ENCODE measurements around the gene ZNF423.

The ZNF423 gene

GRCh38 chr16:49575346-49576172 lies 280.4 kb downstream of the ZNF423 start:
- no peak overlapping the region for H2BK5ac ChIP-seq (ENCODE audit: low read depth, low read length, poor library complexity, severe bottlenecking)
- no peak overlapping the region for H2AFZ ChIP-seq (ENCODE audit: low read depth, low read length)
- no peak for DNase-seq
- H2BK120ac ChIP-seq (ENCODE audit: low read depth, low read length), result no peak overlapping the region
- no peak overlapping the region for H3K4me2 ChIP-seq (ENCODE audit: low read length, poor library complexity, severe bottlenecking)
- no peaks in the 10 kb centered on the region for H3K27me3 ChIP-seq (ENCODE audit: control insufficient read depth in 1 of 2, insufficient read depth in 1 of 2, low read length in 2 of 2)
- H3K36me3 ChIP-seq (ENCODE audit: control insufficient read depth in 1 of 2, insufficient read depth in 2 of 2, low read depth in 1 of 2, low read length in 2 of 2), result no peaks in the 10 kb centered on the region
- H3K79me1 ChIP-seq (replicated peaks; ENCODE audit: low read length, poor library complexity, severe bottlenecking), result no peaks in the 10 kb centered on the region
- no peak overlapping the region for H3K27ac ChIP-seq (ENCODE audit: low read length, poor library complexity, severe bottlenecking)
- 55% methylated on average over 14 of the region's 14 CpGs for WGBS
- no peak overlapping the region for H3K23ac ChIP-seq (ENCODE audit: low read length in 2 of 2)
- no peak overlapping the region for H2AK5ac ChIP-seq (ENCODE audit: low read length, severe bottlenecking)
- H3K18ac ChIP-seq (ENCODE audit: low read depth in 1 of 2, low read length in 2 of 2), result no peak overlapping the region
- peaks cover 2% of the 10 kb centered on the region for H3K9me3 ChIP-seq (ENCODE audit: control insufficient read depth, low read length)
- no peak overlapping the region for H3K14ac ChIP-seq (ENCODE audit: low read length in 2 of 2)
- H2BK12ac ChIP-seq (ENCODE audit: low read length in 2 of 2), result no peak overlapping the region
- H4K8ac ChIP-seq (ENCODE audit: low read length), result peak overlapping the region; percentile 29
- H4K91ac ChIP-seq (ENCODE audit: low read length), result no peak overlapping the region
- H3K9ac ChIP-seq (ENCODE audit: low read length), result no peak overlapping the region
- no peak overlapping the region for H2BK15ac ChIP-seq (ENCODE audit: low read depth, poor library complexity, severe bottlenecking)
- no peak overlapping the region for H3K4ac ChIP-seq (ENCODE audit: low read depth in 1 of 2, low read length in 2 of 2)
- no peak overlapping the region for H3K4me3 ChIP-seq (ENCODE audit: insufficient read depth in 1 of 2, low read depth in 1 of 2, low read length in 2 of 2)
- no peaks in the 10 kb centered on the region for H3K4me1 ChIP-seq (ENCODE audit: control insufficient read depth, insufficient read depth, low read depth, low read length)

DNA sequence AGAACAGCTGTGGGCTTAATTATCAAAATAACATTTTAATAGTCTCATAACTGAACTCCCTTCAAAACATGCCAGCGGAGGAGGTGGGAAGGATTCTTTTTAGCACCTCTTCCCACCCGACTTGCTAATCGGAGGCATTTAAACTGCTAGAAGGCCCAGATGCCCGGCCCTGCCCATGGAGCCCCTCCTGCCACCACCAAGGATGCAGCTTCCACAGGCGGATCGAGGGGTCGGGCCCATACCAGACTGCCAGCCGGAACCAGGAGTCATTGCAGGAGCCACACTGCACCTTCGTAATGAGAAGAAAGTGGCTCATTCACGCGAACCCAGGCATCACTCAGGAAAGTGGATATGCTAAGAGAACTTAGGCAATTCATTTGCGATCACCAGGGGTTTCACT lies 281.1 kb downstream of the ZNF423 start:
- H2BK5ac ChIP-seq (ENCODE audit: low read depth, low read length, poor library complexity, severe bottlenecking), result no peak overlapping the region
- no peak overlapping the region for H2BK15ac ChIP-seq (ENCODE audit: low read depth, poor library complexity, severe bottlenecking)
- no peak overlapping the region for H2BK120ac ChIP-seq (ENCODE audit: low read depth, low read length)
- peaks cover 2% of the 10 kb centered on the region for H3K9me3 ChIP-seq (ENCODE audit: control insufficient read depth, low read length)
- no peaks in the 10 kb centered on the region for H3K79me1 ChIP-seq (replicated peaks; ENCODE audit: low read length, poor library complexity, severe bottlenecking)
- no peak overlapping the region for H3K4me2 ChIP-seq (ENCODE audit: low read length, poor library complexity, severe bottlenecking)
- H3K4ac ChIP-seq (ENCODE audit: low read depth in 1 of 2, low read length in 2 of 2), result no peak overlapping the region
- H3K36me3 ChIP-seq (ENCODE audit: control insufficient read depth in 1 of 2, insufficient read depth in 2 of 2, low read depth in 1 of 2, low read length in 2 of 2), result no peaks in the 10 kb centered on the region
- H3K4me3 ChIP-seq (ENCODE audit: insufficient read depth in 1 of 2, low read depth in 1 of 2, low read length in 2 of 2), result no peak overlapping the region
- no peak overlapping the region for H4K91ac ChIP-seq (ENCODE audit: low read length)
- no peak overlapping the region for H3K23ac ChIP-seq (ENCODE audit: low read length in 2 of 2)
- DNase-seq, result no peak
- no peaks in the 10 kb centered on the region for H3K4me1 ChIP-seq (ENCODE audit: control insufficient read depth, insufficient read depth, low read depth, low read length)
- no peak overlapping the region for H2BK12ac ChIP-seq (ENCODE audit: low read length in 2 of 2)
- H3K18ac ChIP-seq (ENCODE audit: low read depth in 1 of 2, low read length in 2 of 2), result no peak overlapping the region
- 94% methylated on average over 12 of the region's 12 CpGs for WGBS
- no peak overlapping the region for H4K8ac ChIP-seq (ENCODE audit: low read length)
- no peak overlapping the region for H3K9ac ChIP-seq (ENCODE audit: low read length)
- no peak overlapping the region for H3K27ac ChIP-seq (ENCODE audit: low read length, poor library complexity, severe bottlenecking)
- no peak overlapping the region for H2AK5ac ChIP-seq (ENCODE audit: low read length, severe bottlenecking)
- H3K27me3 ChIP-seq (ENCODE audit: control insufficient read depth in 1 of 2, insufficient read depth in 1 of 2, low read length in 2 of 2), result no peaks in the 10 kb centered on the region
- H3K14ac ChIP-seq (ENCODE audit: low read length in 2 of 2), result no peak overlapping the region
- no peak overlapping the region for H2AFZ ChIP-seq (ENCODE audit: low read depth, low read length)

DNA sequence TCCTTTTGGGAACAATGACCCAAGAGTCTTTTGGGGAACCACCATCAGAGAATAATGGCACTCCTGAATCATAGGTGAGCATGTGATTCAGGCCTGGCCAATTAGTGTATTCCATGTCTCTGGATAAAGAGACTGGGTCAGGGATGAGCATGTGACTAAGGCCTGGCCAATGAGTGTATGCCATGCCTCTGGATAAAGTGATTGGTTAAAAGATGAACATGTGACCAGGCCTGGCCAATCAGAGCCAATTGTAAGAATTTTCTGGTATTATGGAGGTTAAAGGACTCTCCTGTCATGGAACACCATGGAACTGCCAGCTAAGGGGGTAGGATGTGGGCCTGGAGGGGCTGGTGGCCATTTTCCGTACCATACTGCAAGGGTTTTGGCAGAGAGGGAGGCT lies 288.0 kb downstream of the ZNF423 start:
- H2AFZ ChIP-seq (ENCODE audit: low read depth, low read length), result no peak overlapping the region
- no peak overlapping the region for H3K18ac ChIP-seq (ENCODE audit: low read depth in 1 of 2, low read length in 2 of 2)
- H3K9ac ChIP-seq (ENCODE audit: low read length), result no peak overlapping the region
- DNase-seq, result no peak
- no peaks in the 10 kb centered on the region for H3K36me3 ChIP-seq (ENCODE audit: control insufficient read depth in 1 of 2, insufficient read depth in 2 of 2, low read depth in 1 of 2, low read length in 2 of 2)
- H2BK15ac ChIP-seq (ENCODE audit: low read depth, poor library complexity, severe bottlenecking), result no peak overlapping the region
- WGBS, result 94% methylated on average over 1 of the region's 1 CpG
- H2BK120ac ChIP-seq (ENCODE audit: low read depth, low read length), result no peak overlapping the region
- no peak overlapping the region for H3K14ac ChIP-seq (ENCODE audit: low read length in 2 of 2)
- no peak overlapping the region for H4K8ac ChIP-seq (ENCODE audit: low read length)
- H3K4me2 ChIP-seq (ENCODE audit: low read length, poor library complexity, severe bottlenecking), result no peak overlapping the region
- no peak overlapping the region for H3K4ac ChIP-seq (ENCODE audit: low read depth in 1 of 2, low read length in 2 of 2)
- H3K79me1 ChIP-seq (replicated peaks; ENCODE audit: low read length, poor library complexity, severe bottlenecking), result no peaks in the 10 kb centered on the region
- no peak overlapping the region for H3K27ac ChIP-seq (ENCODE audit: low read length, poor library complexity, severe bottlenecking)
- H2BK5ac ChIP-seq (ENCODE audit: low read depth, low read length, poor library complexity, severe bottlenecking), result no peak overlapping the region
- H3K9me3 ChIP-seq (ENCODE audit: control insufficient read depth, low read length), result no peaks in the 10 kb centered on the region
- no peak overlapping the region for H4K91ac ChIP-seq (ENCODE audit: low read length)
- H3K4me3 ChIP-seq (ENCODE audit: insufficient read depth in 1 of 2, low read depth in 1 of 2, low read length in 2 of 2), result no peak overlapping the region
- no peak overlapping the region for H2BK12ac ChIP-seq (ENCODE audit: low read length in 2 of 2)
- no peak overlapping the region for H2AK5ac ChIP-seq (ENCODE audit: low read length, severe bottlenecking)
- peaks cover 10% of the 10 kb centered on the region for H3K4me1 ChIP-seq (ENCODE audit: control insufficient read depth, insufficient read depth, low read depth, low read length)
- no peak overlapping the region for H3K23ac ChIP-seq (ENCODE audit: low read length in 2 of 2)
- no peaks in the 10 kb centered on the region for H3K27me3 ChIP-seq (ENCODE audit: control insufficient read depth in 1 of 2, insufficient read depth in 1 of 2, low read length in 2 of 2)

GRCh38 chr16:49566432-49566831 lies 289.5 kb downstream of the ZNF423 start:
- H3K4me2 ChIP-seq (ENCODE audit: low read length, poor library complexity, severe bottlenecking), result no peak overlapping the region
- no peak overlapping the region for H4K8ac ChIP-seq (ENCODE audit: low read length)
- no peak overlapping the region for H3K23ac ChIP-seq (ENCODE audit: low read length in 2 of 2)
- H3K18ac ChIP-seq (ENCODE audit: low read depth in 1 of 2, low read length in 2 of 2), result no peak overlapping the region
- H3K4me1 ChIP-seq (ENCODE audit: control insufficient read depth, insufficient read depth, low read depth, low read length), result peaks cover 10% of the 10 kb centered on the region
- no peak overlapping the region for H3K4me3 ChIP-seq (ENCODE audit: insufficient read depth in 1 of 2, low read depth in 1 of 2, low read length in 2 of 2)
- H3K14ac ChIP-seq (ENCODE audit: low read length in 2 of 2), result no peak overlapping the region
- no peak overlapping the region for H2BK5ac ChIP-seq (ENCODE audit: low read depth, low read length, poor library complexity, severe bottlenecking)
- no peak overlapping the region for H2BK120ac ChIP-seq (ENCODE audit: low read depth, low read length)
- DNase-seq, result no peak
- no peaks in the 10 kb centered on the region for H3K79me1 ChIP-seq (replicated peaks; ENCODE audit: low read length, poor library complexity, severe bottlenecking)
- 84% methylated on average over 5 of the region's 6 CpGs for whole genome bisulfite sequencing
- no peaks in the 10 kb centered on the region for H3K9me3 ChIP-seq (ENCODE audit: control insufficient read depth, low read length)
- no peaks in the 10 kb centered on the region for H3K36me3 ChIP-seq (ENCODE audit: control insufficient read depth in 1 of 2, insufficient read depth in 2 of 2, low read depth in 1 of 2, low read length in 2 of 2)
- H3K27me3 ChIP-seq (ENCODE audit: control insufficient read depth in 1 of 2, insufficient read depth in 1 of 2, low read length in 2 of 2), result no peaks in the 10 kb centered on the region
- H4K91ac ChIP-seq (ENCODE audit: low read length), result no peak overlapping the region
- no peak overlapping the region for H2BK15ac ChIP-seq (ENCODE audit: low read depth, poor library complexity, severe bottlenecking)
- H3K27ac ChIP-seq (ENCODE audit: low read length, poor library complexity, severe bottlenecking), result no peak overlapping the region
- no peak overlapping the region for H2AK5ac ChIP-seq (ENCODE audit: low read length, severe bottlenecking)
- no peak overlapping the region for H3K4ac ChIP-seq (ENCODE audit: low read depth in 1 of 2, low read length in 2 of 2)
- no peak overlapping the region for H3K9ac ChIP-seq (ENCODE audit: low read length)
- no peak overlapping the region for H2AFZ ChIP-seq (ENCODE audit: low read depth, low read length)
- no peak overlapping the region for H2BK12ac ChIP-seq (ENCODE audit: low read length in 2 of 2)

Data from mesenchymal stem cell (in vitro differentiated cells and primary cell).